ENCODE results near the gene STIM1. TPM values are rescaled to one million over a fixed set of nuclear protein-coding genes. Genes with fewer than 3 reads are reported as not detected.

Gene STIM1
- total and polyA plus RNA-seq, 10 of the 15 experiments (the other 5 are each of a cell fraction or from before 2014, with no cell fraction given): 8.6 to 57.7 (median 29.3) TPM

DNA sequence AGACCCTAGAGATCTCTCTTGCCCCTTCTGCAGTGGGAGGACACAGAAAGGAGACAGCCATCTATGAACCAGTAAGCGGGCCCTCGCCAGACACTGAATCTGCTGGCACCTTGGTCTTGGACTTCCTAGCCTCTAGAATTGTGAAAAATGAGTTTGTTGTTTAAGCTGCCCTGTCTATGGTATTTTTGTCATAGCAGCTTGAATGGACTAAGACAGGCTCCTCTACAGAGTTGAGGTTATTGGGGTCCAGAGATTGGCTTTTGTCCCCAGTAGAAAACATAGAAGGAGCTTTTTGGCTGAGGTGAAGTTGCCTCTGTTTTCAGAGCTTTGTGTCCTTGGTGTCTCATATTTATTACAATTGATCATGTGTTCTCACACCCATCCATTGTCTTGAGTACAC, 77.2 kb downstream of the STIM1 start (continued):
- TF ChIP-seq, protein P1, sequence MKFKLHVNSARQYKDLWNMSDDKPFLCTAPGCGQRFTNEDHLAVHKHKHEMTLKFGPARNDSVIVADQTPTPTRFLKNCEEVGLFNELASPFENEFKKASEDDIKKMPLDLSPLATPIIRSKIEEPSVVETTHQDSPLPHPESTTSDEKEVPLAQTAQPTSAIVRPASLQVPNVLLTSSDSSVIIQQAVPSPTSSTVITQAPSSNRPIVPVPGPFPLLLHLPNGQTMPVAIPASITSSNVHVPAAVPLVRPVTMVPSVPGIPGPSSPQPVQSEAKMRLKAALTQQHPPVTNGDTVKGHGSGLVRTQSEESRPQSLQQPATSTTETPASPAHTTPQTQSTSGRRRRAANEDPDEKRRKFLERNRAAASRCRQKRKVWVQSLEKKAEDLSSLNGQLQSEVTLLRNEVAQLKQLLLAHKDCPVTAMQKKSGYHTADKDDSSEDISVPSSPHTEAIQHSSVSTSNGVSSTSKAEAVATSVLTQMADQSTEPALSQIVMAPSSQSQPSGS (IDR thresholded peaks at IDR 0.05; ENCODE audit: low read length): no peak

DNA sequence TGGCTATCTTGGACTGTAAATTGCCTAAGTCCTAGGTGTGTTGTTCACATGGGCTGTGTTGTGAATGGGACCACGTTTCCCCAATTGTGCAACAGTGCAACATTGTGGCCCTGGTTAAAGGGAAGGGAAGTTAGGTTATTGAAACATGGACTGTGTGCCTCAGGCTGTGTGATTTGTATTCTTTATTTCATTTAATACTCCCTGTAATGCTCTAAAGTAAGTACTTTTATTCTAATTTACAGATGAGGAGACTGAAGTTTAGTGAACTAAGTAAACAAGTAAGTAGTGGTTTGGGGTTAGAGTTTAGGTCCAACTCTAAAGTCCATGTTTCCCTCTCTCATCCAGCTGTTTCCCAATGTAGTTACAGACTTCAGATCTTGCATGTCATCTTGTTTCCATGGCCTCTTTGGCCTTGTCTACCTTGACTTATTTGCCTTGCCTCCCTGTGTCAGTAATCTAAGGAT, 77.7 kb downstream of the STIM1 start:
- no peak for DNase-seq (ENCODE audit: low read depth, low spot score)
- no peaks in the 10 kb centered on the region for H3K27me3 ChIP-seq (replicated peaks in 1 of 2; ENCODE audit: control insufficient read depth in 2 of 2, insufficient read depth in 2 of 2, low read length in 1 of 2)
- in situ Hi-C loops (cut with MboI) (no loop called here), intact Hi-C loops (cut with micrococcal nuclease; ENCODE audit: unreplicated experiment) (no loop called here)
- no peak overlapping the region for H3K4me3 ChIP-seq
- ChIA-PET POLR2A (interaction anchor here (0.7 kb wide), 1 partner anchor 60 kb away, joined by 7 read pairs; no protein-coding TSS in a partner anchor), SMC1A (ENCODE audit: uncharacterized antibody, unreplicated experiment) (interaction anchor here (2.6 kb wide), 1 partner anchor 30 kb away, joined by 8 read pairs; no protein-coding TSS in a partner anchor), CTCF (interaction anchor here (2.1 to 2.2 kb wide), 2 partner anchors 10 to 140 kb away, joined by 7 to 9 read pairs; no protein-coding TSS in a partner anchor), RAD21 (ENCODE audit: unreplicated experiment) (interaction anchor here (0.6 kb wide), 1 partner anchor 92 kb away, joined by 3 read pairs; no protein-coding TSS in a partner anchor)
- H3K4me2 ChIP-seq (ENCODE audit: control insufficient read depth, insufficient read depth): no peak overlapping the region
- BruUV-seq (replicated peaks): no TSS peak
- H3K79me2 ChIP-seq (ENCODE audit: control insufficient read depth, insufficient read depth, low read length): peaks cover 5% of the 10 kb centered on the region
- 64% methylated on average over 1 of the region's 1 CpG for WGBS (ENCODE audit: insufficient coverage, insufficient replicate concordance, low lambda C conversion rate, missing lambda C conversion rate)
- no peak overlapping the region for H3K9ac ChIP-seq (ENCODE audit: control insufficient read depth, insufficient read depth, low read length)
- no peak for ATAC-seq
- TF ChIP-seq SMARCA5 (IDR thresholded peaks at IDR 0.05): no peak
- TF ChIP-seq BMI1 (IDR thresholded peaks at IDR 0.05; ENCODE audit: borderline replicate concordance): no peak
- no peak for TF ChIP-seq NRF1 (conservative IDR thresholded peaks at IDR 0.05; ENCODE audit: low read depth, low read length)
- TF ChIP-seq KLF5 (IDR thresholded peaks at IDR 0.05; ENCODE audit: partially characterized antibody): no peak
- no peak for TF ChIP-seq STAT3 (IDR thresholded peaks at IDR 0.05; ENCODE audit: low read depth, low read length)
- TF ChIP-seq, protein P2, sequence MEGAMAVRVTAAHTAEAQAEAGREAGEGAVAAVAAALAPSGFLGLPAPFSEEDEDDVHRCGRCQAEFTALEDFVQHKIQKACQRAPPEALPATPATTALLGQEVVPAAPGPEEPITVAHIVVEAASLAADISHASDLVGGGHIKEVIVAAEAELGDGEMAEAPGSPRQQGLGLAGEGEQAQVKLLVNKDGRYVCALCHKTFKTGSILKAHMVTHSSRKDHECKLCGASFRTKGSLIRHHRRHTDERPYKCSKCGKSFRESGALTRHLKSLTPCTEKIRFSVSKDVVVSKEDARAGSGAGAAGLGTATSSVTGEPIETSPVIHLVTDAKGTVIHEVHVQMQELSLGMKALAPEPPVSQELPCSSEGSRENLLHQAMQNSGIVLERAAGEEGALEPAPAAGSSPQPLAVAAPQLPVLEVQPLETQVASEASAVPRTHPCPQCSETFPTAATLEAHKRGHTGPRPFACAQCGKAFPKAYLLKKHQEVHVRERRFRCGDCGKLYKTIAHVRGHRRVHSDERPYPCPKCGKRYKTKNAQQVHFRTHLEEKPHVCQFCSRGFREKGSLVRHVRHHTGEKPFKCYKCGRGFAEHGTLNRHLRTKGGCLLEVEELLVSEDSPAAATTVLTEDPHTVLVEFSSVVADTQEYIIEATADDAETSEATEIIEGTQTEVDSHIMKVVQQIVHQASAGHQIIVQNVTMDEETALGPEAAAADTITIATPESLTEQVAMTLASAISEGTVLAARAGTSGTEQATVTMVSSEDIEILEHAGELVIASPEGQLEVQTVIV (IDR thresholded peaks at IDR 0.05; ENCODE audit: borderline replicate concordance, partially characterized antibody): no peak
- no peak for TF ChIP-seq SREBF2 (IDR thresholded peaks at IDR 0.05; ENCODE audit: low read length)
- no peak overlapping the region for H2AFZ ChIP-seq (ENCODE audit: control insufficient read depth, low read depth, low read length)
- H3K9me3 ChIP-seq (replicated peaks; ENCODE audit: control insufficient read depth, insufficient read depth, low read length): no peaks in the 10 kb centered on the region
- no peak for FAIRE-seq
- H3K4me1 ChIP-seq (ENCODE audit: control insufficient read depth, insufficient read depth, low read length): peaks cover 3% of the 10 kb centered on the region; the same call in 1 of the 2 replicates
- no peaks in the 10 kb centered on the region for H4K20me1 ChIP-seq (ENCODE audit: control insufficient read depth, insufficient read depth)
- no peaks in the 10 kb centered on the region; a peak in 2 of 4 replicates for H3K36me3 ChIP-seq (ENCODE audit: control insufficient read depth in 2 of 2, insufficient read depth in 2 of 2, low read length in 1 of 2)
- no peak overlapping the region for H3K27ac ChIP-seq (ENCODE audit: control insufficient read depth, insufficient read depth)

Data from GM12878 (cell line).